Smooth muscle cell (in vitro differentiated cells): ENCODE data around the gene CAPN3. TPM values are rescaled to one million over a fixed set of nuclear protein-coding genes. Genes with fewer than 3 reads are reported as not detected.
A peak's percentile ranks its signal among the peaks of the same experiment; 100 is the strongest.

Experiments
- DNase-seq: peaks from one replicate; lab custom pipeline; 2025; ENCODE audit not compliant: unreplicated experiment; lab: John Stamatoyannopoulos, UW
- H2AFZ ChIP-seq: fragments of 200-600 bp; sonication (generic); 2 replicates; pipeline ENCODE4 v1.6.0; 2016; ENCODE audit warnings: antibody characterized with exemption, low read depth, mild to moderate bottlenecking
- H3F3A ChIP-seq: fragments of 200-600 bp; sonication (generic); 2 replicates; pipeline ENCODE4 v1.6.0; 2017; ENCODE audit warnings: antibody characterized with exemption, low read depth
- H3K27ac ChIP-seq: fragments of 200-600 bp; sonication (generic); 2 replicates; pipeline ENCODE4 v1.5.1; 2016; ENCODE audit warnings: low read depth, mild to moderate bottlenecking
- H3K27me3 ChIP-seq: fragments of 200-600 bp; sonication (generic); 2 replicates; pipeline ENCODE4 v1.6.1; 2016; ENCODE audit warnings: low read depth, mild to moderate bottlenecking
- H3K36me3 ChIP-seq: fragments of 200-600 bp; sonication (generic); 2 replicates; pipeline ENCODE4 v1.5.1; 2016; ENCODE audit warnings: low read depth
- H3K4me1 ChIP-seq: fragments of 200-600 bp; sonication (generic); 2 replicates; pipeline ENCODE4 v1.5.1; 2016; ENCODE audit warnings: low read depth
- H3K4me2 ChIP-seq: fragments of 200-600 bp; sonication (generic); 2 replicates; pipeline ENCODE4 v1.6.0; 2016; ENCODE audit warnings: mild to moderate bottlenecking
- H3K4me3 ChIP-seq: fragments of 200-600 bp; sonication (generic); 2 replicates; pipeline ENCODE4 v1.5.1; 2016; ENCODE audit warnings: mild to moderate bottlenecking
- H3K79me2 ChIP-seq: fragments of 200-600 bp; sonication (generic); 2 replicates; pipeline ENCODE4 v1.6.0; 2016; ENCODE audit warnings: low read depth, mild to moderate bottlenecking
- H3K9ac ChIP-seq: fragments of 200-600 bp; sonication (generic); 2 replicates; pipeline ENCODE4 v1.6.0; 2016; ENCODE audit warnings: low read depth
- H3K9me3 ChIP-seq: fragments of 200-600 bp; sonication (generic); replicated peaks from 2 replicates; pipeline ENCODE4 v1.5.1; 2016; ENCODE audit warnings: low read depth
- H4K20me1 ChIP-seq: fragments of 200-600 bp; sonication (generic); 2 replicates; pipeline ENCODE4 v1.6.0; 2016; ENCODE audit warnings: low read depth
- WGBS: methylation state at CpG from one replicate; pipeline ENCODE4 v1.1.7; 2016; ENCODE audit warnings: low lambda C conversion rate; 5-methylcytosine and 5-hydroxymethylcytosine counted together
- polyA plus RNA-seq: library from polyadenylated mRNA; unstranded; fragments of >200 nt; fragmentation: Nextera tagmentation; extraction: Ambion mirVana; gene quantifications from 2 replicates; pipeline ENCODE4 v1.2.1, GENCODE V29; 2016
- total RNA-seq: library from RNA; depleted of rRNA; stranded (reverse); fragments of >200 nt; gene quantifications from 2 replicates; pipeline ENCODE4 v1.2.3, GENCODE V29; 2014
- TF ChIP-seq, protein P1 (sequence below): fragments of 200-600 bp; sonication (generic); IDR thresholded peaks from 2 replicates; pipeline ENCODE4 v1.5.1; 2017; ENCODE audit warnings: borderline replicate concordance, mild to moderate bottlenecking, antibody characterized with exemption; ENCODE audit not compliant: insufficient read depth, poor library complexity, severe bottlenecking

Gene CAPN3
- total and polyA plus RNA-seq, 2 experiments from 2014 or later, result 0.25 to 1.6 TPM

DNA sequence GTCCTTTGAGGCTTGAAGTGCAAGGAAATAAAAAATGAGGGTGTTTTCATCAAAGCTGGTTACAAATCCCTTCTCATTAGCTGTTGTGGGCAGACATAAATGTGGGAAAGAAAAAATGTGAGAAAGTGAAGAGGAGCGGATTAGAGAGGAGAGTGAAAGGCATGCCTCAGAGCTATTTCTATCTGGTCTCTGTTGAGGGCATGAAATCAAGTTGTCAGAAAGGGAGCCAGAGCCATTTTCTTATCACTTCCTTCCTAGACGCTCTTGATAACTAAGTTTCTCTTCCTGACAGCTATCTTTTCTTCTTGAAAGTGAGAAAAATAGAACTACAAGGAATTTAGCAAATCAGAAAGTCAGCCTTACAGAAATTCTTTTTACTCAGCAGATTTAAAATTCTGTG is 20.8 kb upstream of the CAPN3 start:
- no peaks in the 10 kb centered on the region for H3F3A ChIP-seq
- H3K4me2 ChIP-seq, result peak overlapping the region; percentile 67
- H3K36me3 ChIP-seq, result peaks cover 7% of the 10 kb centered on the region
- no peak for DNase-seq
- 33% methylated on average over 2 of the region's 2 CpGs for WGBS
- peaks cover 4% of the 10 kb centered on the region for H3K4me1 ChIP-seq
- H3K79me2 ChIP-seq, result no peaks in the 10 kb centered on the region
- no peaks in the 10 kb centered on the region for H4K20me1 ChIP-seq
- no peak overlapping the region for H2AFZ ChIP-seq
- no peak overlapping the region for H3K9ac ChIP-seq
- TF ChIP-seq, protein P1, sequence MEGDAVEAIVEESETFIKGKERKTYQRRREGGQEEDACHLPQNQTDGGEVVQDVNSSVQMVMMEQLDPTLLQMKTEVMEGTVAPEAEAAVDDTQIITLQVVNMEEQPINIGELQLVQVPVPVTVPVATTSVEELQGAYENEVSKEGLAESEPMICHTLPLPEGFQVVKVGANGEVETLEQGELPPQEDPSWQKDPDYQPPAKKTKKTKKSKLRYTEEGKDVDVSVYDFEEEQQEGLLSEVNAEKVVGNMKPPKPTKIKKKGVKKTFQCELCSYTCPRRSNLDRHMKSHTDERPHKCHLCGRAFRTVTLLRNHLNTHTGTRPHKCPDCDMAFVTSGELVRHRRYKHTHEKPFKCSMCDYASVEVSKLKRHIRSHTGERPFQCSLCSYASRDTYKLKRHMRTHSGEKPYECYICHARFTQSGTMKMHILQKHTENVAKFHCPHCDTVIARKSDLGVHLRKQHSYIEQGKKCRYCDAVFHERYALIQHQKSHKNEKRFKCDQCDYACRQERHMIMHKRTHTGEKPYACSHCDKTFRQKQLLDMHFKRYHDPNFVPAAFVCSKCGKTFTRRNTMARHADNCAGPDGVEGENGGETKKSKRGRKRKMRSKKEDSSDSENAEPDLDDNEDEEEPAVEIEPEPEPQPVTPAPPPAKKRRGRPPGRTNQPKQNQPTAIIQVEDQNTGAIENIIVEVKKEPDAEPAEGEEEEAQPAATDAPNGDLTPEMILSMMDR, result no peak
- peaks cover 5% of the 10 kb centered on the region for H3K9me3 ChIP-seq
- H3K27me3 ChIP-seq, result no peaks in the 10 kb centered on the region
- H3K27ac ChIP-seq, result no peak overlapping the region
- no peak overlapping the region for H3K4me3 ChIP-seq

DNA sequence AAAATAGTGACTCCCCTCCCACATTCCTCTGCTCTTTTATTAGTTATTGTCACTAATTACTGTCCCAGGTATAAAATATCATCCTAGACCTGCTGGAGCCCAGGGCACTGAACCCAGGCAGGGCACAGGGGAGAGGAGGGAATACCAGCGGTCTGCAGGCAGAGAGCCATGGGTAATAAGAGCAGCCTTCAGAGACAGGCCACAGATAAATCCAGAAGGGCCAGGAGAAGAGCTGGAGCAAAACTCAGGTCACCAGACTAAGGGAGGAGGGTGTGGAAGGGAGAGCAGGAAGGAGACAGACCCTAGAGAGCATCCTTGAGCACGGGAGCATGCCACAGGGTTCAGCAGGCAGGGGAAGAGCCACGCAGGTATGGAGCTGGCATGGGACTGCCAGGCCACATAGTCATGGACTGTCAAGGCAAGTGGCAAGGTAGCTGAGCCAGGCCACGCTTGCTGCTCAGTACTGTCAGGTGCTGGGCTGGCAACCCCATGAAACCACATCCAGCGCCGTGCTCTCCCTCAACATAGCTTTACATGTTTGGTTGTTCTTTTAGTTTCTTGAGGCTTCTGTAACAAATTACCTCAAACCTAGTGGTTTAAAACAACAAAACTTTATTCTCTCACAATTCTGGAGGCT is 15.6 kb upstream of the CAPN3 start:
- H3K79me2 ChIP-seq, result no peaks in the 10 kb centered on the region
- H3K36me3 ChIP-seq, result no peaks in the 10 kb centered on the region
- no peaks in the 10 kb centered on the region for H3K9me3 ChIP-seq
- no peak for DNase-seq
- 89% methylated on average over 6 of the region's 6 CpGs for WGBS
- no peak overlapping the region for H3K9ac ChIP-seq
- no peaks in the 10 kb centered on the region for H4K20me1 ChIP-seq
- H2AFZ ChIP-seq, result no peak overlapping the region
- H3K4me2 ChIP-seq, result no peak overlapping the region
- no peak overlapping the region for H3K4me3 ChIP-seq
- TF ChIP-seq, protein P1, result no peak
- H3K27me3 ChIP-seq, result no peaks in the 10 kb centered on the region
- H3K4me1 ChIP-seq, result no peaks in the 10 kb centered on the region
- H3K27ac ChIP-seq, result no peak overlapping the region
- no peaks in the 10 kb centered on the region for H3F3A ChIP-seq

DNA sequence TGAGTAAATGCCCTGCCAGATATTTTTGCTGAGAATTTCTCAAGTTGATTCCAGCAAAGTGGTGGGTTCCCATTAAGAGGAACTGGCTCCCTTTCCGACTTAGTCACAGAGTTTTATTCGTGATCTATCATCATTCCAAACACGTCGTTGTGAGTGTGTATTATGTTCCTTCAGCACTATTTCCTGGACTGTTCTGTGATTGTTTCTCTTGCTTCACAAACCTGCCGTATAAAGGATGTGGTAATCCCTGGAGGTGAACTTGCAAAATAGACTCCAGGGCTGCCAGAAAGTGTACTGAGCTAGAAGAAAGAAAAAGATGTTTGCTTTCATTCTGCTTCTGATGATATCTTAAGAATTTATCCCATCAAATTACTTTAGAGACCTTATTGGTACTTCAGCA is 14.5 kb upstream of the CAPN3 start:
- Histone ChIP-seq H3K9me3 (no peaks in the 10 kb centered on the region), H3K27ac (no peak overlapping the region), H3F3A (no peaks in the 10 kb centered on the region), H3K36me3 (no peaks in the 10 kb centered on the region), H3K4me3 (no peak overlapping the region), H3K9ac (no peak overlapping the region), H4K20me1 (no peaks in the 10 kb centered on the region), H3K79me2 (no peaks in the 10 kb centered on the region), H3K4me1 (no peaks in the 10 kb centered on the region), H2AFZ (no peak overlapping the region), H3K27me3 (no peaks in the 10 kb centered on the region), H3K4me2 (no peak overlapping the region)
- TF ChIP-seq, protein P1, result no peak
- no peak for DNase-seq
- WGBS, result 82% methylated on average over 5 of the region's 5 CpGs

DNA sequence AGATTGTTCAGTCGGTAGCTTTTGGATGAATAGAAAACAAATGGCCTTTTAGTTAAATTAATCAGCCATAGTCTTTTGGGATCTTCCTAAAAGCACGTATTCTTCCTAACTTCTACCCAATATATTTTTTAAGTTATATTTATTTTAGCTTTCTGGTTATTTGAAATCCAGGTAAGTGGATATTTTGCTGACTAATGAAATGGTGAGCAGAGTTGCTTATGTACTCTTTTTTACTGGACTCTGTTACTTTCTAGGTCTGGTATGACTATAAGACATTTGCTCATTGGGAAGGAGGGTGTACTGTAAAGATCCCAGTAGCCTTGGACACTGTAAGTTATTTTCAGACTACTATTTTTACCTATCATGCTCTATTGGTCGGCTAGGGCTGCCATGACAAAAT is 13.8 kb upstream of the CAPN3 start:
- H3K4me1 ChIP-seq, result no peaks in the 10 kb centered on the region
- H3K27me3 ChIP-seq, result no peaks in the 10 kb centered on the region
- no peak overlapping the region for H3K4me2 ChIP-seq
- no peaks in the 10 kb centered on the region for H4K20me1 ChIP-seq
- H3K36me3 ChIP-seq, result no peaks in the 10 kb centered on the region
- no peak overlapping the region for H3K9ac ChIP-seq
- TF ChIP-seq, protein P1, result no peak
- no peak overlapping the region for H2AFZ ChIP-seq
- 97% methylated on average over 3 of the region's 3 CpGs for WGBS
- H3K27ac ChIP-seq, result no peak overlapping the region
- H3K79me2 ChIP-seq, result no peaks in the 10 kb centered on the region
- no peak for DNase-seq
- H3K4me3 ChIP-seq, result no peak overlapping the region
- no peaks in the 10 kb centered on the region for H3F3A ChIP-seq
- H3K9me3 ChIP-seq, result no peaks in the 10 kb centered on the region
